ENCODE measurements around the gene AGBL4.

Gene AGBL4

DNA sequence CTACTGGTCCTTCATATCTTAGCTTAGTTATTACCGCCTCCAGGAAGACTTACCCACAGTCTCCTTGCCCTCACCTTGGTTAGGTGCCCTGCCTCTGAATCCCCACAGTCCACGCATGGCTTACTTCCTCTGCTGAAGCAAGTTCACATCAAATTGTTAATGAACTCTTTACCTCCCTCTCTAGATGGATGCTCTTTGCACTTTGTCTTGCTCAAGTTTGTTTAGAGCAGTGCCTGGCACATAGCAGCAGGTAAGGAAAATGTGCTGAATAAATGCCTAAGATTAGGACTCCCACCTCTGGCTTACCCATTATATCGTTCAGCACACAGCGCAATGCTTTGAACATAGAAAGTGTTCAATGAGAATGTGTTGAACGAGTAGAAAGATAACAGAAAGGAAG, 1337.6 kb downstream of the AGBL4 start:
- Histone ChIP-seq H2AFZ (ENCODE audit: low read length) (no peak overlapping the region), H3K4me3 (ENCODE audit: low read depth, low read length, poor library complexity, severe bottlenecking) (no peak overlapping the region), H3K9me3 (ENCODE audit: low read length) (no peaks in the 10 kb centered on the region), H3K79me2 (ENCODE audit: insufficient read depth, low read length) (no peaks in the 10 kb centered on the region), H3K9me2 (ENCODE audit: low read depth, low read length) (no peaks in the 10 kb centered on the region), H3K36me3 (ENCODE audit: insufficient read depth, low read length) (no peaks in the 10 kb centered on the region), H3F3A (ENCODE audit: insufficient read depth, low read length) (no peaks in the 10 kb centered on the region), H3K4me2 (ENCODE audit: low read length) (no peak overlapping the region), H3K9ac (ENCODE audit: low read length) (no peak overlapping the region), H4K20me1 (ENCODE audit: insufficient read depth, low read length) (no peaks in the 10 kb centered on the region), H3K4me1 (ENCODE audit: insufficient read depth, low read length, severe bottlenecking) (no peaks in the 10 kb centered on the region), H3K27ac (ENCODE audit: low read depth, low read length, poor library complexity, severe bottlenecking) (no peak overlapping the region), H3K27me3 (ENCODE audit: insufficient read depth, low read length) (no peaks in the 10 kb centered on the region)
- TF ChIP-seq CTCF (IDR thresholded peaks at IDR 0.05; ENCODE audit: low read length), result no peak
- no peak for TF ChIP-seq EZH2 (IDR thresholded peaks at IDR 0.05; ENCODE audit: borderline replicate concordance, low read length)

- Histone ChIP-seq H3K9me3 (ENCODE audit: low read length) (no peaks in the 10 kb centered on the region), H3K9ac (ENCODE audit: low read length) (no peak overlapping the region), H3K4me3 (ENCODE audit: low read depth, low read length, poor library complexity, severe bottlenecking) (no peak overlapping the region), H3F3A (ENCODE audit: insufficient read depth, low read length) (no peaks in the 10 kb centered on the region), H3K79me2 (ENCODE audit: insufficient read depth, low read length) (no peaks in the 10 kb centered on the region), H3K27ac (ENCODE audit: low read depth, low read length, poor library complexity, severe bottlenecking) (no peak overlapping the region), H3K4me1 (ENCODE audit: insufficient read depth, low read length, severe bottlenecking) (no peaks in the 10 kb centered on the region), H3K9me2 (ENCODE audit: low read depth, low read length) (no peaks in the 10 kb centered on the region), H2AFZ (ENCODE audit: low read length) (no peak overlapping the region), H4K20me1 (ENCODE audit: insufficient read depth, low read length) (no peaks in the 10 kb centered on the region), H3K4me2 (ENCODE audit: low read length) (no peak overlapping the region), H3K27me3 (ENCODE audit: insufficient read depth, low read length) (no peaks in the 10 kb centered on the region), H3K36me3 (ENCODE audit: insufficient read depth, low read length) (no peaks in the 10 kb centered on the region)
- TF ChIP-seq EZH2 (IDR thresholded peaks at IDR 0.05; ENCODE audit: borderline replicate concordance, low read length) (no peak), CTCF (IDR thresholded peaks at IDR 0.05; ENCODE audit: low read length) (no peak)
These were observed 1339.4 kb downstream of the AGBL4 start for GRCh38 chr1:48684381-48684780.

GRCh38 chr1:48683839-48684238, 1339.9 kb downstream of the AGBL4 start:
- H3K4me1 ChIP-seq (ENCODE audit: insufficient read depth, low read length, severe bottlenecking), result no peaks in the 10 kb centered on the region
- no peak overlapping the region for H3K27ac ChIP-seq (ENCODE audit: low read depth, low read length, poor library complexity, severe bottlenecking)
- no peaks in the 10 kb centered on the region for H3K9me2 ChIP-seq (ENCODE audit: low read depth, low read length)
- TF ChIP-seq CTCF (IDR thresholded peaks at IDR 0.05; ENCODE audit: low read length) (no peak), EZH2 (IDR thresholded peaks at IDR 0.05; ENCODE audit: borderline replicate concordance, low read length) (no peak)
- H3K36me3 ChIP-seq (ENCODE audit: insufficient read depth, low read length), result no peaks in the 10 kb centered on the region
- no peaks in the 10 kb centered on the region for H3F3A ChIP-seq (ENCODE audit: insufficient read depth, low read length)
- H3K27me3 ChIP-seq (ENCODE audit: insufficient read depth, low read length), result no peaks in the 10 kb centered on the region; the same call in 1 of the 2 replicates
- no peak overlapping the region for H3K4me2 ChIP-seq (ENCODE audit: low read length)
- no peak overlapping the region for H2AFZ ChIP-seq (ENCODE audit: low read length)
- H3K4me3 ChIP-seq (ENCODE audit: low read depth, low read length, poor library complexity, severe bottlenecking), result no peak overlapping the region
- no peaks in the 10 kb centered on the region for H3K9me3 ChIP-seq (ENCODE audit: low read length)
- H4K20me1 ChIP-seq (ENCODE audit: insufficient read depth, low read length), result no peaks in the 10 kb centered on the region
- H3K9ac ChIP-seq (ENCODE audit: low read length), result no peak overlapping the region
- no peaks in the 10 kb centered on the region for H3K79me2 ChIP-seq (ENCODE audit: insufficient read depth, low read length)

All from OCI-LY1 (cell line).